Endothelial cell of umbilical vein (primary cell): Measurements from ENCODE around the gene ZNF626. TPM values are rescaled to one million over a fixed set of nuclear protein-coding genes. Genes with fewer than 3 reads are reported as not detected.

ENCODE experiments used
- BruUV-seq: library from RNA; stranded (reverse); fragments of 400-500 nt; replicated peaks from 2 replicates; lab custom pipeline; 2021; lab: Mats Ljungman, UMichigan
- CTCF ChIA-PET: fragments of 300-600, 350-600 bp; sonication (Branson Sonifier 250); formaldehyde crosslinking; loops from one replicate; lab custom pipeline; 2021; ENCODE audit warnings: antibody characterized with exemption, inconsistent platforms; lab: Charles Lee
- POLR2A ChIA-PET: fragments of 300-600, 350-600 bp; sonication (Branson Sonifier 250); formaldehyde crosslinking; loops from one replicate; lab custom pipeline; 2021; ENCODE audit warnings: antibody characterized with exemption, inconsistent platforms; lab: Charles Lee
- DNase-seq: peaks from one replicate; pipeline ENCODE4 v3.0.0-alpha.2; 2011; ENCODE audit warnings: low read depth, low spot score
- FAIRE-seq: peaks from 2 replicates; lab custom pipeline; 2011; peaks lifted over from hg19 to GRCh38; lab: Jason Lieb, UNC
- H2AFZ ChIP-seq: 2 replicates; pipeline ENCODE4 v1.6.0; 2012; ENCODE audit warnings: low read depth, low read length, control low read depth, inconsistent platforms
- H3K27ac ChIP-seq: 2 replicates; pipeline ENCODE4 v1.5.1; 2011; ENCODE audit warnings: low read depth, mild to moderate bottlenecking, control low read depth, low read length, moderate library complexity; ENCODE audit not compliant: insufficient read depth
- H3K27me3 ChIP-seq, 2 experiments: 2 replicates each; pipeline versions ENCODE4 v1.6.0 to v1.6.1; 2011; ENCODE audit warnings: low read length in 2 of 2, mixed read lengths in 1 of 2; ENCODE audit not compliant: control insufficient read depth in 2 of 2, insufficient read depth in 2 of 2
- H3K36me3 ChIP-seq, 2 experiments: 2 replicates in 1 of 2; 3 replicates in 1 of 2; pipeline ENCODE4 v1.5.1; 2011; ENCODE audit warnings: low read length in 2 of 2, mild to moderate bottlenecking in 1 of 2, moderate library complexity in 1 of 2; ENCODE audit not compliant: control insufficient read depth in 2 of 2, insufficient read depth in 2 of 2; ENCODE audit errors: extremely low read depth in 1 of 2
- H3K4me1 ChIP-seq: 3 replicates; pipeline ENCODE4 v1.5.1; 2011; ENCODE audit warnings: mild to moderate bottlenecking, low read length; ENCODE audit not compliant: control insufficient read depth, insufficient read depth; ENCODE audit errors: extremely low read depth
- H3K4me2 ChIP-seq: 2 replicates; pipeline ENCODE4 v1.6.1; 2011; ENCODE audit warnings: low read length, control low read depth, mixed read lengths; ENCODE audit not compliant: insufficient read depth
- H3K4me3 ChIP-seq, 3 experiments: fragments of 200-600 bp in 1 of 3; sonication (generic), shearing (Covaris generic) in 1 of 3; replicated peaks in 1 of 3; 2 replicates each; pipeline ENCODE4 v1.5.1; 2011 to 2016; ENCODE audit warnings: control low read depth in 3 of 3, low read length in 3 of 3, mild to moderate bottlenecking in 2 of 3, inconsistent platforms in 1 of 3, low read depth in 1 of 3, moderate library complexity in 1 of 3; ENCODE audit not compliant: insufficient read depth in 1 of 3
- H3K79me2 ChIP-seq: 2 replicates; pipeline ENCODE4 v1.6.0; 2012; ENCODE audit warnings: low read length, inconsistent platforms; ENCODE audit not compliant: control insufficient read depth, insufficient read depth
- H3K9ac ChIP-seq: replicated peaks from 2 replicates; pipeline ENCODE3; 2011; ENCODE audit warnings: low read length, control low read depth; ENCODE audit not compliant: insufficient read depth; ENCODE audit errors: extremely low read depth
- H3K9me1 ChIP-seq: replicated peaks from 3 replicates; pipeline ENCODE4 v1.6.0; 2011; ENCODE audit warnings: mild to moderate bottlenecking, low read length; ENCODE audit not compliant: control insufficient read depth, insufficient read depth; ENCODE audit errors: extremely low read depth
- H3K9me3 ChIP-seq: replicated peaks from 2 replicates; pipeline ENCODE4 v1.5.1; 2012; ENCODE audit warnings: low read length, inconsistent platforms; ENCODE audit not compliant: control insufficient read depth, insufficient read depth
- H4K20me1 ChIP-seq: replicated peaks from 2 replicates; pipeline ENCODE3; 2011; ENCODE audit warnings: mild to moderate bottlenecking, low read length; ENCODE audit not compliant: control insufficient read depth, insufficient read depth; ENCODE audit errors: extremely low read depth
- EZH2 ChIP-seq: IDR thresholded peaks from 2 replicates; pipeline ENCODE4 v1.6.1; 2012; ENCODE audit warnings: borderline replicate concordance, low read depth, mild to moderate bottlenecking, moderate library complexity, low read length, inconsistent platforms; ENCODE audit not compliant: severe bottlenecking
- FOS ChIP-seq: IDR thresholded peaks from 2 replicates; pipeline ENCODE4 v1.6.1; 2011; ENCODE audit warnings: mild to moderate bottlenecking, low read length, moderate library complexity, borderline replicate concordance; ENCODE audit not compliant: insufficient read depth
- GATA2 ChIP-seq: IDR thresholded peaks from 2 replicates; pipeline ENCODE4 v1.7.0; 2011; ENCODE audit warnings: low read depth, mild to moderate bottlenecking, moderate library complexity, mixed read lengths, low read length; ENCODE audit not compliant: insufficient read length, insufficient read depth
- JUN ChIP-seq: IDR thresholded peaks from 2 replicates; pipeline ENCODE4 v1.6.1; 2011; ENCODE audit warnings: borderline replicate concordance, low read depth; ENCODE audit not compliant: insufficient read length, insufficient read depth
- MYC ChIP-seq: IDR thresholded peaks from one replicate; pipeline ENCODE4 v1.6.1; 2011; ENCODE audit warnings: mild to moderate bottlenecking, low read depth, low read length
- POLR2A ChIP-seq: IDR thresholded peaks from 2 replicates; pipeline ENCODE4 v1.6.1; 2012; ENCODE audit warnings: low read depth, mild to moderate bottlenecking, control low read depth, low read length
- POLR2AphosphoS5 ChIP-seq: IDR thresholded peaks from 2 replicates; pipeline ENCODE4 v1.6.1; 2012; ENCODE audit warnings: low read depth, mild to moderate bottlenecking, control low read depth, low read length, moderate library complexity; ENCODE audit not compliant: insufficient read depth
- dilution Hi-C: fragments of 300-500 bp; cut with MboI; formaldehyde crosslinking; loops from one replicate; pipeline ENCODE4 v1.15.0; 2019; ENCODE audit warnings: low sequenced_read_pairs; ENCODE audit not compliant: extremely low pct_ligation_motif_present
- intact Hi-C: fragments of 100-400 bp; cut with micrococcal nuclease; formaldehyde crosslinking; loops from one replicate; pipeline ENCODE4 v1.10.0; 2022
- polyA plus RNA-seq, 4 experiments: library from polyadenylated mRNA; depleted of rRNA in 3 of 4; stranded (reverse) in 3 of 4; unstranded in 1 of 4; fragments of >200 nt; gene quantifications; 2 replicates each; pipeline versions ENCODE4 v1.2.1 to v1.2.3, GENCODE V29; 2011 to 2012; ENCODE audit warnings: missing spikeins in 1 of 4
- total RNA-seq: library from RNA; stranded (reverse); gene quantifications from 2 replicates; pipeline ENCODE4 v1.2.3, GENCODE V29; 2021
- TF ChIP-seq, protein P1 (sequence below): IDR thresholded peaks from 2 replicates; pipeline ENCODE4 v1.6.1; 2011; ENCODE audit not compliant: insufficient read depth, insufficient read length
- TF ChIP-seq, protein P2 (sequence below), 2 donors: IDR thresholded peaks; 1 replicate in 1 of 2; 2 replicates in 1 of 2; pipeline ENCODE4 v1.5.1; 2011; ENCODE audit warnings: low read length in 2 of 2, mild to moderate bottlenecking in 2 of 2, moderate library complexity in 2 of 2, control low read depth in 1 of 2, inconsistent platforms in 1 of 2, low read depth in 1 of 2; ENCODE audit not compliant: insufficient read depth in 1 of 2; ENCODE audit errors: extremely low read depth in 1 of 2

ZNF626 gene
- total and polyA plus RNA-seq, 2 donors (not counting 3 experiments of a cell fraction or from before 2014, with no cell fraction given): 2.2 to 7.7 TPM

DNA sequence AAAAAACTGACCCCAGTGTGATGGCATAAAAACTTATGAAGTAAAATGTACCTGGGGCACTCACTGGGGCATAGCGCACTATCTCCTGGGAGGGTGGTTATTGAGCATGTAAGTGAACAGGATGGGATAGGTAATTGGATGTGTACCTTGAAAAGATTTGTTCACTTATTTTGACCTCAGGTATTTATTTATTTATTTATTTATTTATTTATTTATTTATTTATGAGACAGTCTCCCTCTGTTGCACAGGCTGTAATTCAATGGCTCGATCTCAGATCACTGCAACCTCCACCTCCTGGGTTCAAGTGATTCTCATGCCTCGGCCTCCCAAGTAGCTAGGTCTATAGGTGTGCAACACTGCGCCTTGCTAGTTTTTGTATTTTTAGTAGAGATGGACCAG lies 5.9 kb upstream of the ZNF626 start:
- no peaks in the 10 kb centered on the region for H4K20me1 ChIP-seq
- dilution Hi-C loops: no loop called here
- TF ChIP-seq, protein P1, sequence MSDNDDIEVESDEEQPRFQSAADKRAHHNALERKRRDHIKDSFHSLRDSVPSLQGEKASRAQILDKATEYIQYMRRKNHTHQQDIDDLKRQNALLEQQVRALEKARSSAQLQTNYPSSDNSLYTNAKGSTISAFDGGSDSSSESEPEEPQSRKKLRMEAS: no peak
- no peak for TF ChIP-seq POLR2A
- no peak for TF ChIP-seq MYC
- no peak for TF ChIP-seq GATA2
- TF ChIP-seq EZH2: no peak
- no peak for TF ChIP-seq JUN
- no peak for TF ChIP-seq POLR2AphosphoS5
- no peak for TF ChIP-seq FOS
- TF ChIP-seq, protein P2, sequence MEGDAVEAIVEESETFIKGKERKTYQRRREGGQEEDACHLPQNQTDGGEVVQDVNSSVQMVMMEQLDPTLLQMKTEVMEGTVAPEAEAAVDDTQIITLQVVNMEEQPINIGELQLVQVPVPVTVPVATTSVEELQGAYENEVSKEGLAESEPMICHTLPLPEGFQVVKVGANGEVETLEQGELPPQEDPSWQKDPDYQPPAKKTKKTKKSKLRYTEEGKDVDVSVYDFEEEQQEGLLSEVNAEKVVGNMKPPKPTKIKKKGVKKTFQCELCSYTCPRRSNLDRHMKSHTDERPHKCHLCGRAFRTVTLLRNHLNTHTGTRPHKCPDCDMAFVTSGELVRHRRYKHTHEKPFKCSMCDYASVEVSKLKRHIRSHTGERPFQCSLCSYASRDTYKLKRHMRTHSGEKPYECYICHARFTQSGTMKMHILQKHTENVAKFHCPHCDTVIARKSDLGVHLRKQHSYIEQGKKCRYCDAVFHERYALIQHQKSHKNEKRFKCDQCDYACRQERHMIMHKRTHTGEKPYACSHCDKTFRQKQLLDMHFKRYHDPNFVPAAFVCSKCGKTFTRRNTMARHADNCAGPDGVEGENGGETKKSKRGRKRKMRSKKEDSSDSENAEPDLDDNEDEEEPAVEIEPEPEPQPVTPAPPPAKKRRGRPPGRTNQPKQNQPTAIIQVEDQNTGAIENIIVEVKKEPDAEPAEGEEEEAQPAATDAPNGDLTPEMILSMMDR (IDR thresholded peaks at IDR 0.05; ENCODE audit: extremely low read depth in 1 of 2, insufficient read depth in 1 of 2, low read depth in 1 of 2, low read length in 2 of 2): no peak
- H3K4me2 ChIP-seq: no peak overlapping the region
- H3K9me1 ChIP-seq: no peaks in the 10 kb centered on the region
- H3K4me3 ChIP-seq: no peak overlapping the region
- H2AFZ ChIP-seq: no peak overlapping the region
- no peaks in the 10 kb centered on the region for H3K36me3 ChIP-seq
- FAIRE-seq: no peak
- no TSS peak for BruUV-seq
- POLR2A ChIA-PET: no interaction called here
- intact Hi-C loops: no loop called here
- H3K9ac ChIP-seq: no peak overlapping the region
- H3K27me3 ChIP-seq: no peaks in the 10 kb centered on the region
- H3K9me3 ChIP-seq: no peaks in the 10 kb centered on the region
- H3K79me2 ChIP-seq: no peaks in the 10 kb centered on the region
- H3K4me1 ChIP-seq: no peaks in the 10 kb centered on the region
- CTCF ChIA-PET: interaction anchor here (0.7 kb wide), 1 partner anchor 22 kb away, joined by 3 read pairs; no protein-coding TSS in a partner anchor
- DNase-seq: no peak
- no peak overlapping the region for H3K27ac ChIP-seq
